ENCODE measurements around the gene M1AP. TPM values are rescaled to one million over a fixed set of nuclear protein-coding genes. Genes with fewer than 3 reads are reported as not detected.
A peak's percentile ranks its signal among the peaks of the same experiment; 100 is the strongest.

M1AP gene
- total and polyA plus RNA-seq, 9 of the 15 experiments (the other 6 are each of a cell fraction or from before 2014, with no cell fraction given), result 0.06 to 0.33 (median 0.11) TPM; not detected in 4

GRCh38 chr2:74603282-74604000 lies 44.7 kb downstream of the M1AP start (continued):
- no peak for TF ChIP-seq ZBTB43 (CRISPR knock-in tag; IDR thresholded peaks at IDR 0.05)
- peak; percentile 96 for TF ChIP-seq ZBTB9 (CRISPR knock-in tag; IDR thresholded peaks at IDR 0.05)
- TF ChIP-seq COPS2 (conservative IDR thresholded peaks at IDR 0.05), result no peak
- no peak for TF ChIP-seq MEF2D (tag; conservative IDR thresholded peaks at IDR 0.05; ENCODE audit: low read depth)
- TF ChIP-seq MAZ (CRISPR knock-in tag; conservative IDR thresholded peaks at IDR 0.05 in 1 of 2, IDR thresholded peaks at IDR 0.05 in 1 of 2), result peak; percentile 57; a peak in 2 of 4 replicates
- 0 out of 2 replicates have a peak, but pooled peaks have one; percentile 12 for TF ChIP-seq ELF1 (tag; IDR thresholded peaks at IDR 0.05)
- TF ChIP-seq KLF1 (tag; IDR thresholded peaks at IDR 0.05), result peak; percentile 69; the same call in 1 of the 2 replicates
- peak; percentile 86 for TF ChIP-seq BHLHE40 (IDR thresholded peaks at IDR 0.05; ENCODE audit: low read length)
- TF ChIP-seq JUND (IDR thresholded peaks at IDR 0.05; ENCODE audit: borderline replicate concordance, low read depth, low read length), result peak; percentile 79
- TF ChIP-seq JUND (tag; IDR thresholded peaks at IDR 0.05; ENCODE audit: borderline replicate concordance, low read depth, low read length), result peak; percentile 85; the same call in 2 of the 3 replicates
- no peak for TF ChIP-seq NFXL1 (CRISPR knock-in tag; IDR thresholded peaks at IDR 0.05)
- TF ChIP-seq TEAD4 (IDR thresholded peaks at IDR 0.05; ENCODE audit: low read length), result 0 out of 2 replicates have a peak, but pooled peaks have one; percentile 8
- no peak for TF ChIP-seq TEAD4 (CRISPR knock-in tag; IDR thresholded peaks at IDR 0.05; ENCODE audit: borderline replicate concordance)
- TF ChIP-seq HMBOX1 (IDR thresholded peaks at IDR 0.05), result 0 out of 2 replicates have a peak, but pooled peaks have one; percentile 24
- TF ChIP-seq MNT (conservative IDR thresholded peaks at IDR 0.05), result 0 out of 4 replicates have a peak, but pooled peaks of 1 of the 2 experiments have one; percentile 28
- TF ChIP-seq FOSL1 (tag; conservative IDR thresholded peaks at IDR 0.05), result peak; percentile 46
- no peak for TF ChIP-seq FOXJ3 (CRISPR knock-in tag; IDR thresholded peaks at IDR 0.05)
- peak; percentile 88 for TF ChIP-seq MTA1 (IDR thresholded peaks at IDR 0.05; ENCODE audit: borderline replicate concordance)
- no peak for TF ChIP-seq RFX5 (IDR thresholded peaks at IDR 0.05; ENCODE audit: low read depth, low read length)
- no peak for TF ChIP-seq KLF16 (IDR thresholded peaks at IDR 0.05)
- no peak for TF ChIP-seq TCF15 (CRISPR knock-in tag; IDR thresholded peaks at IDR 0.05)
